ENCODE results near the gene NUTM2B.
"Not testable (repeated sequence)": the region's sequence is repeated elsewhere in the genome, so short reads cannot be mapped to it uniquely, and the experiment has no call there.

The NUTM2B gene

DNA sequence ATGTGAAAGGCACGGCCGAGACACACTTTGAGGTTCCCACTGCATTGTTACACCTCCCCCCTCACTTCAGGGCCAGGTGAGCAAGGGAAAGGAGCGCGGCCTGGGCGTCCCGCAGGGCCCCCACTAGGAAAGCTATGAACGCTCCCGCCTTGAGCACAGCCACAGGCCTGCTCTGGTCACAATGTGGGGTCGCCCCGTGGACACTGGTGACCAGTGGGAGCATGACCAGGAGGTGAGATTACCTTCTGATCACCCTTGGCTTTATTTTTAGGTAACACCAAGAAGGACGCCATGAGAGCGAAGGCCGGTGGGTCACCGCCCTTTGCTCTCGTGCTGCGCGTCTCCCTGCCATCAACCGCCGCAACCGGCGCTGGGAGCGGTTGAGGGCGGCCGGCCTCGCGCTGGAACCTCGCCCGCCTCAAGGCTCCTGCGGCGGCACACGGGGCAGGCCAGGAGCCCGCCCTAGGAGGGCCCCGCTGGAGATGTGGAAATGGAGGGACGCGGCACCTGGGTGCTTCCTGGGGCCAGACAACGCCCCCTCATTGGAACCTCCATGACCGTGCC lies 2.6 kb upstream of the NUTM2B start:
- H3K4me1 ChIP-seq; H3K27ac ChIP-seq; H3K36me3 ChIP-seq; H3K9me3 ChIP-seq; H3K27me3 ChIP-seq; intact Hi-C loops (cut with DNase I; ENCODE audit: low total_unique reads); DNase-seq; H3K4me3 ChIP-seq: not testable (repeated sequence)

DNA sequence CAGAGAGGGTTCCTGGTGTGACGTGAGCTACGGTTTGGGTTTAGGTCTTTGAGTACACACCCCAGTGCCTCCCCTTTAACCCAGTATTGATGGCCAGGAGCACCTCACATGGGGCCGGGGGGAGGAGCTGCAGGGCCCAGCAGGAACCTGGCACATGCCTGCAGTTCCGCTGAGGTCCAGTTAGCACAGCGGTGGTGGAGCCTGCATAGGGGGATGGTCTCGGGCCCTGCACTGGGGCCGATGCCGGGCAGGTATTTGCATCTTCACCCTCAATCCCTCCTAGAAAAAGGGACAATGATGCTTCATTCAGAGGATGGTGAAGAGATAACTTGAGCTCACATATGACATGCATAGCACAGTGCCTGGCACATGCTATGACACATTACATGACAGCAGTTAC lies 4.0 kb downstream of the NUTM2B start:
- H3K27me3 ChIP-seq; H3K4me3 ChIP-seq; H3K36me3 ChIP-seq; H3K27ac ChIP-seq; H3K9me3 ChIP-seq; DNase-seq; H3K4me1 ChIP-seq; intact Hi-C loops (cut with DNase I; ENCODE audit: low total_unique reads): not testable (repeated sequence)

DNA sequence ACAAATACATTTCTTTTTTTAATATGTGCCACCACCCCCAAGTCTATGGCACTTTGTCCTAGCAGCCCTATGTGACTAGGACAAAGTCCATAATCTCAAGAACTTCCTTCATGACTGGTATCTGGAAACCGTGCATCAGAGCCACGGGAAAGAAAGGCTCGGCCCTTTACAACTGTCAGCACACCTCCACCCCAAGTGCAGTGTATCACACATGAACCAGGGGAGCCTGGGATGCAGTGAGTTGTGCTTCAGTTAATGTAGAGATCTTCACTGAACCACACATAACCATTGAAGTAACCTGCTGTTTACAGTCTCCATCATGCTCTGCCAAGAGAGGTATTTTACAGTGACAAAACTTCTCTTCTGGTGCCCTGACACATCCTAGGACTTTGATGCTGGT lies 11.9 kb downstream of the NUTM2B start:
- H3K4me3 ChIP-seq; H3K36me3 ChIP-seq; DNase-seq; H3K27ac ChIP-seq; H3K27me3 ChIP-seq; H3K4me1 ChIP-seq; intact Hi-C loops (cut with DNase I; ENCODE audit: low total_unique reads); H3K9me3 ChIP-seq: not testable (repeated sequence)

- H3K4me1 ChIP-seq; H3K4me3 ChIP-seq; H3K9me3 ChIP-seq; H3K36me3 ChIP-seq; H3K27me3 ChIP-seq; H3K27ac ChIP-seq; DNase-seq; intact Hi-C loops (cut with DNase I; ENCODE audit: low total_unique reads): not testable (repeated sequence)
Measured at GRCh38 chr10:79716917-79717579, 14.0 kb downstream of the NUTM2B start.

DNA sequence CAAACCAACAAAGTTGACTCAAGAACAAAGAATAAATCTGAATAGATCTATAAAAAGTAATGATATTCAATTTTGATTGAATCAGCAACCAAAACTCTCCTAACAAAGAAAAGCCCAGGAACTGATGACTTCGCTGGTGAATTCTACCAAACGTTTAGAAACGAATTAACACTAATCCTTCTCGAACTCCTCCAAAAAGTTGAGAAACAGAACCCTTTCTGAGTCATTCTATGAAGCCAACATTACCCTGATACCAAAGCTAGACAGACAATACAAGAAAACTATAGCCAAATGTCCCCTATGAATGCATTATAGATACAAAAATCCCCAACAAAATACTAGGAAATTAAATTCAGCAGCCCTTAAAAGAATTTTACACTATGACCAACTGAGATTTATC lies 17.0 kb downstream of the NUTM2B start:
- intact Hi-C loops (cut with DNase I; ENCODE audit: low total_unique reads); H3K36me3 ChIP-seq; H3K27ac ChIP-seq; H3K27me3 ChIP-seq; H3K4me3 ChIP-seq; DNase-seq; H3K9me3 ChIP-seq; H3K4me1 ChIP-seq: not testable (repeated sequence)

GRCh38 chr10:79726620-79727019 lies 23.6 kb downstream of the NUTM2B start:
- H3K27me3 ChIP-seq; intact Hi-C loops (cut with DNase I; ENCODE audit: low total_unique reads); H3K9me3 ChIP-seq; H3K4me3 ChIP-seq; H3K4me1 ChIP-seq; DNase-seq; H3K36me3 ChIP-seq; H3K27ac ChIP-seq: not testable (repeated sequence)

- intact Hi-C loops (cut with DNase I; ENCODE audit: low total_unique reads); H3K4me1 ChIP-seq; H3K36me3 ChIP-seq; H3K9me3 ChIP-seq; DNase-seq; H3K4me3 ChIP-seq; H3K27ac ChIP-seq; H3K27me3 ChIP-seq: not testable (repeated sequence)
Measured at GRCh38 chr10:79744844-79745243, 41.8 kb downstream of the NUTM2B start.

- DNase-seq; H3K27me3 ChIP-seq; H3K9me3 ChIP-seq; H3K36me3 ChIP-seq; intact Hi-C loops (cut with DNase I; ENCODE audit: low total_unique reads); H3K4me1 ChIP-seq; H3K27ac ChIP-seq; H3K4me3 ChIP-seq: not testable (repeated sequence)
Measured at GRCh38 chr10:79748510-79748909, 45.5 kb downstream of the NUTM2B start.

DNA sequence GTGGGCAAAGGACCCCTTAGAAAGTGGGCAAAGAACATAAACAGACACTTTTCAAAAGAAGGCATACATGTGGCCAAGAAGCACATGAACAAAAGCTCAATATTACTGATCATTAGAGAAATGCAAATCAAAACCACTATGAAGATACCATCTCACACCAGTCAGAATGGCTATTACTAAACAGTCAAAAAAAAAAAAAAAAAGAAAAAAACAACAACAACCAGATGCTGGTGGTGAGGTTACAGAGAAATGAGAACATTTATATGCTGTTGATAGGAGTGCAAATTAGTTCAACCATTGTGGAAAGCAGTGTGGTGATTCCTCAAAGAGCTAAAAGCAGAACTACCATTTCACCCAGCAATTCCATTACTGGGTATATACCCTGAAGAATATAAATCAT lies 50.6 kb downstream of the NUTM2B start:
- H3K9me3 ChIP-seq; intact Hi-C loops (cut with DNase I; ENCODE audit: low total_unique reads); H3K27me3 ChIP-seq; DNase-seq; H3K4me1 ChIP-seq; H3K27ac ChIP-seq; H3K36me3 ChIP-seq; H3K4me3 ChIP-seq: not testable (repeated sequence)

GRCh38 chr10:79758297-79758993 lies 55.4 kb downstream of the NUTM2B start:
- DNase-seq; H3K36me3 ChIP-seq; H3K4me3 ChIP-seq; H3K4me1 ChIP-seq; H3K27me3 ChIP-seq; H3K9me3 ChIP-seq; intact Hi-C loops (cut with DNase I; ENCODE audit: low total_unique reads); H3K27ac ChIP-seq: not testable (repeated sequence)

All from tibial artery (tissue), 4 donors.